GM04503 (cell line): ENCODE measurements around the gene CYB561A3.

Source experiments
- DNase-seq: peaks from one replicate; pipeline ENCODE4 v3.0.0-alpha.2; 2012; ENCODE audit warnings: low read depth

CYB561A3 gene

GRCh38 chr11:61369372-61370348 is 8.0 kb upstream of the CYB561A3 start:
- peak; percentile 27 for DNase-seq

- no peak for DNase-seq
Observed at GRCh38 chr11:61368646-61369045, 7.0 kb upstream of the CYB561A3 start.

GRCh38 chr11:61367406-61367805 is 5.7 kb upstream of the CYB561A3 start:
- DNase-seq = no peak

GRCh38 chr11:61364012-61364675 is 2.5 kb upstream of the CYB561A3 start:
- no peak for DNase-seq

GRCh38 chr11:61362542-61362875 is 827 bp upstream of the CYB561A3 start:
- DNase-seq = no peak

- no peak for DNase-seq
Observed at GRCh38 chr11:61361237-61361740, 393 bp downstream of the CYB561A3 start.

- DNase-seq = no peak
Observed at GRCh38 chr11:61359516-61359915, 2.2 kb downstream of the CYB561A3 start.

GRCh38 chr11:61358566-61358965 is 3.1 kb downstream of the CYB561A3 start:
- DNase-seq = no peak

- DNase-seq = no peak
Observed at GRCh38 chr11:61357894-61358239, 3.8 kb downstream of the CYB561A3 start.

GRCh38 chr11:61357233-61357893 is 4.3 kb downstream of the CYB561A3 start:
- no peak for DNase-seq

- no peak for DNase-seq
Observed at GRCh38 chr11:61356706-61357105, 5.0 kb downstream of the CYB561A3 start.

GRCh38 chr11:61354208-61354607 is 7.5 kb downstream of the CYB561A3 start:
- no peak for DNase-seq

GRCh38 chr11:61353131-61354067 is 8.3 kb downstream of the CYB561A3 start:
- no peak for DNase-seq

- no peak for DNase-seq
Observed at GRCh38 chr11:61352038-61352437, 9.6 kb downstream of the CYB561A3 start.

GRCh38 chr11:61350803-61351202 is 10.9 kb downstream of the CYB561A3 start:
- no peak for DNase-seq

- no peak for DNase-seq
Observed at GRCh38 chr11:61350336-61350735, 11.3 kb downstream of the CYB561A3 start.

GRCh38 chr11:61349916-61350315 is 11.8 kb downstream of the CYB561A3 start:
- DNase-seq = no peak

- DNase-seq = no peak
Observed at GRCh38 chr11:61349189-61349751, 12.4 kb downstream of the CYB561A3 start.

GRCh38 chr11:61347916-61348461 is 13.7 kb downstream of the CYB561A3 start:
- DNase-seq = no peak

- no peak for DNase-seq
Observed at GRCh38 chr11:61345954-61346843, 15.5 kb downstream of the CYB561A3 start.
